ENCODE data around the gene PLXNA2. TPM values are rescaled to one million over a fixed set of nuclear protein-coding genes. Genes with fewer than 3 reads are reported as not detected.

PLXNA2 gene
- total and polyA plus RNA-seq, 2 of the 4 experiments (the other 2 are of a cell fraction): 0.72 to 1.1 TPM

DNA sequence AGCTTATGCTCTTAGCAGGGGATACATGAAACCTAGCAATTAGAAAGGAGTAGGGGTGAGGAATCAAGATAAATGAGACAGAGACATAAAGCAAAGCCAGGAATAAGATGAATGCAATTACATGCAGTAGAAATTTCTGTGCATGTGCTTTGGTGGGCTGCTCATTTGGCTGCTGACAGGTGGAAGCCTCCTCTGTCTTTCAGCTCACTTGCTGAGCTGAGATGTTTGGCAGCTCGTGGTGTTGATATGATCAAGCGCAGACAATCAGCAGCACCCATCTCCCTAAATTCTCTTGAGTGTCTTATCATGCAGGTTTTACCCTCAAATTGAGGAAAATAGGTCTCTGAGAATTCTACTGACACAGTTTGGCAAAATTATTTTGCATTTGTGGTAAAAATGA lies 224.9 kb downstream of the PLXNA2 start:
- Histone ChIP-seq H4K91ac (ENCODE audit: insufficient read depth, low read depth, low read length) (no peak overlapping the region), H3K14ac (replicated peaks; ENCODE audit: low read depth, low read length) (no peak overlapping the region), H2AFZ (replicated peaks; ENCODE audit: low read length, poor library complexity) (no peak overlapping the region), H4K5ac (ENCODE audit: low read depth, low read length) (no peak overlapping the region), H2BK5ac (ENCODE audit: low read depth, low read length, poor library complexity, severe bottlenecking) (no peak overlapping the region), H4K20me1 (ENCODE audit: insufficient read depth, low read length) (no peaks in the 10 kb centered on the region), H3K4me1 (ENCODE audit: control insufficient read depth, insufficient read depth, low read length) (no peaks in the 10 kb centered on the region), H2BK120ac (ENCODE audit: low read depth, low read length) (no peak overlapping the region), H2AK9ac (replicated peaks; ENCODE audit: low read depth, low read length, poor library complexity) (no peak overlapping the region), H3K27me3 (ENCODE audit: control insufficient read depth, insufficient read depth, low read length) (peaks cover 5% of the 10 kb centered on the region; the same call in 1 of the 2 replicates), H3K4me3 (ENCODE audit: insufficient read depth, low read depth, low read length) (no peak overlapping the region), H2BK20ac (ENCODE audit: low read depth, low read length) (no peak overlapping the region), H3K23ac (ENCODE audit: low read depth, low read length) (no peak overlapping the region), H3K9me3 (ENCODE audit: control insufficient read depth, insufficient read depth, low read length) (no peaks in the 10 kb centered on the region), H2AK5ac (ENCODE audit: low read depth, low read length) (no peak overlapping the region), H3K36me3 (ENCODE audit: control insufficient read depth, insufficient read depth, low read length) (no peaks in the 10 kb centered on the region), H3K9me1 (ENCODE audit: insufficient read depth, low read length) (no peaks in the 10 kb centered on the region), H3K56ac (ENCODE audit: extremely low read depth, insufficient read depth, low read length) (no peak overlapping the region), H3K4ac (ENCODE audit: low read depth, low read length) (no peak overlapping the region), H2BK15ac (ENCODE audit: low read depth, low read length) (no peak overlapping the region), H3K27ac (ENCODE audit: insufficient read depth, low read length) (no peak overlapping the region), H3K9ac (ENCODE audit: low read depth, low read length) (no peak overlapping the region), H3K79me1 (ENCODE audit: low read depth in 1 of 2, low read length in 2 of 2) (no peaks in the 10 kb centered on the region), H3K4me2 (ENCODE audit: low read depth, low read length) (no peak overlapping the region), H3K18ac (ENCODE audit: low read depth, low read length) (no peak overlapping the region), H4K8ac (ENCODE audit: low read depth in 2 of 2, low read length in 2 of 2) (no peak overlapping the region)
- ATAC-seq (ENCODE audit: low read depth) (no peak), DNase-seq (no peak)
- dilution Hi-C loops (cut with HindIII; ENCODE audit: low sequenced_read_pairs, unreplicated experiment): no loop called here
- in situ Hi-C loops (cut with MboI; ENCODE audit: low sequenced_read_pairs): no loop called here
- no TSS peak for BruUV-seq (replicated peaks)
- intact Hi-C loops (cut with micrococcal nuclease): no loop called here
- no peak for TF ChIP-seq RFX5 (IDR thresholded peaks at IDR 0.05; ENCODE audit: low read depth, low read length)
- no CpG with 5 or more reads among the region's 2 CpGs for WGBS, 2 experiments (ENCODE audit: extremely low coverage in 2 of 2, insufficient read length in 1 of 2)
- POLR2A ChIA-PET (ENCODE audit: unreplicated experiment): no interaction called here
- CTCF ChIA-PET: interaction anchor here (7.8 kb wide), 1 partner anchor 222 kb away, joined by 158 read pairs; the partner anchor contains the start of gene PLXNA2
